ENCODE data around the gene CLHC1. TPM values are rescaled to one million over a fixed set of nuclear protein-coding genes. Genes with fewer than 3 reads are reported as not detected.
"Not testable (repeated sequence)": the region's sequence is repeated elsewhere in the genome, so short reads cannot be mapped to it uniquely, and the experiment has no call there.

Gene CLHC1
- total RNA-seq, 1 donor from 2014 or later: 12.3 TPM

- H3K9me3 ChIP-seq: no peaks in the 10 kb centered on the region
- TF ChIP-seq CTCF (IDR thresholded peaks at IDR 0.05): no peak
- H3K4me3 ChIP-seq: peak overlapping the region; percentile 45
- intact Hi-C loops (cut with DNase I): no loop called here
- DNase-seq (no peak), ATAC-seq (peak; percentile 76)
- peaks cover 37% of the 10 kb centered on the region for H3K4me1 ChIP-seq
- no peaks in the 10 kb centered on the region for H3K27me3 ChIP-seq
- peak overlapping the region; percentile 85 for H3K27ac ChIP-seq
- H3K36me3 ChIP-seq: no peaks in the 10 kb centered on the region
Observed at GRCh38 chr2:55133467-55134315, 98.4 kb downstream of the CLHC1 start.

DNA sequence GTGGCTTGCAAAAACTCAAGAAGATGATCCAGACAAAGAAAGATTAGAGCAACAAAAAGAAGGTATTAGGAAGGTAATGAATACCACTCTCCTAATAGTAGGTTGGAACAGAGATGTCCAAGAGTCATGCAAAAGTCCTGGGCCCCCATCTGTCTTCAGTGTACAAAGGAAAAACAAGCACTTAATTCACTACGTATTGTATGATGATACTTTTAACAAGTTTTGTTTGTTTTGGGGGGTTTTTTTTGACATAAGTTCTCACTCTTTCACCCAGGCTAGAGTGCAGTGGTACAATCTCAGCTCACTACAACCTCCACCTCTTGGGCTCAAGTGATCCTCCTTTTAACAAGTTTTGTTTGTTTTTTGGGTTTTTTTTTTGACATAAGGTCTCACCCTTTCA, 101.2 kb downstream of the CLHC1 start:
- H3K4me3 ChIP-seq: no peak overlapping the region
- intact Hi-C loops (cut with DNase I): no loop called here
- H3K9me3 ChIP-seq: no peaks in the 10 kb centered on the region
- peaks cover 16% of the 10 kb centered on the region for H3K4me1 ChIP-seq
- TF ChIP-seq CTCF (IDR thresholded peaks at IDR 0.05): no peak
- no peaks in the 10 kb centered on the region for H3K27me3 ChIP-seq
- DNase-seq (no peak), ATAC-seq (no peak)
- H3K27ac ChIP-seq: no peak overlapping the region
- no peaks in the 10 kb centered on the region for H3K36me3 ChIP-seq

DNA sequence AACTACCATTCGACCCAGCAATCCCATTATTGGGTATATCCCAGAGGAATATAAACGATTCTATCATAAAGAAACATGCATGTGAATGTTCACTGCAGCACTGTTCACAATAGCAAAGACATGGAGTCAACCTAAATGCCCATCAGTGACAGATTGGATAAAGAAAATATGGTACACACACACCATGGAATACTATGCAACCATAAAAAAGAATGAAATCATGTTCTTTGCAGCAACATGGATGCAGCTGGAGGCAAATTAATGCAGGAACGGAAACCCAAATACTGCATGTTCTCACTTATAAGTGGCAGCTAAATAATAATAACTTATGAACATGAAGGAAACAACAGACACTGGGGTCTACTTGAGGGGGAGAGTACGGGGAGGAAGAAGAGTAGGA, 105.5 kb downstream of the CLHC1 start:
- ATAC-seq; H3K4me3 ChIP-seq; DNase-seq; H3K27ac ChIP-seq; H3K36me3 ChIP-seq; H3K9me3 ChIP-seq; H3K27me3 ChIP-seq; intact Hi-C loops (cut with DNase I); H3K4me1 ChIP-seq: not testable (repeated sequence)

Other genes starting within 250 kb of the CLHC1 start
- gene RTN4, start 181.8 kb downstream of the CLHC1 start, total RNA-seq: 275 TPM
- gene RPS27A, start 395 bp upstream of the CLHC1 start, total RNA-seq: 706 TPM
- 19.6 TPM for gene MTIF2, start 36.9 kb upstream of the CLHC1 start, total RNA-seq
- gene CCDC88A, start 187.6 kb upstream of the CLHC1 start, total RNA-seq: 86.1 TPM

Measured in upper lobe of right lung (tissue), 1 donor.